Left renal pelvis (tissue), 4 donors: Measurements from ENCODE around the gene PXMP4. TPM values are rescaled to one million over a fixed set of nuclear protein-coding genes. Genes with fewer than 3 reads are reported as not detected.
"Not testable (repeated sequence)": the region's sequence is repeated elsewhere in the genome, so short reads cannot be mapped to it uniquely, and the experiment has no call there.

Experiments
- DNase-seq, 4 donors: peaks; one replicate each; pipeline ENCODE4 v3.0.0-alpha.2; 2013; ENCODE audit warnings: low read depth in 4 of 4, low spot score in 3 of 4
- polyA plus RNA-seq, 4 donors: library from polyadenylated mRNA; unstranded; fragments of 120-200 nt; gene quantifications; one replicate each; pipeline ENCODE4 v1.2.1, GENCODE V29; 2013; ENCODE audit not compliant: insufficient read length in 4 of 4

The PXMP4 gene, protein sequence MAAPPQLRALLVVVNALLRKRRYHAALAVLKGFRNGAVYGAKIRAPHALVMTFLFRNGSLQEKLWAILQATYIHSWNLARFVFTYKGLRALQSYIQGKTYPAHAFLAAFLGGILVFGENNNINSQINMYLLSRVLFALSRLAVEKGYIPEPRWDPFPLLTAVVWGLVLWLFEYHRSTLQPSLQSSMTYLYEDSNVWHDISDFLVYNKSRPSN
- 10 to 100 TPM in 1 of 4 donors, 1 to 10 TPM in 3; 8.3 to 14.5 (median 9.0) TPM for polyA plus RNA-seq

DNA sequence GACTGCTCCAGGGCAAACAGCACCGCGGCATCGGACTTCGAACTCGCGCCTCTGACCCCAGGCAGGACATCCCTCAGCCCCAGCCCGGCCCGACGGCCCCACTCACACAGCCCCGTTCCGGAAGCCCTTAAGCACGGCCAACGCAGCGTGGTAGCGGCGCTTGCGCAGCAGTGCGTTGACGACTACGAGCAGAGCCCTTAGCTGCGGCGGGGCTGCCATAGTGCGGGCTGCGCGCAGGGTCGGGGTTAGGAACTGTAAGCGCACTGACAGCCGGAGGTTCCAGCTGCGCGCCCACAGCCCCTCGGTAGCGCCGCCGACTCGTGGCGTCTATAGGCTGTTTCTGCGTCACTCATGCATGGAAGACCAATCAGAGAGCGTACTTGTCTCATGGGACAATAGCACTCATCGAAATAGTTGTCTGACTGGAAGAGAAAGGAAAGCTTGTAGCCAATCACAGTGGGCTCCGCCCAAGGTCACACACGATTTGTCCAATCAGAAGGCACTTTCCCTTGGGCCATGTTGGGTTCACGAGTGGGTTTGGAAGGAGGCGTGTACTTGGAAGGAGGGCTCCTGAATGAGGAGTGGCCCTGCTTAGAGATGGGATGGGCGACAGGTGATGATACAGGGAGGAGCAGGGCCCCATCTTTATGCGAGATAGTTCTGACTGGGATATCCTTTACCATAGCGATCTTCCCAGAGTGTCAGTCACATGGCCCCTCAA, at the start of gene PXMP4:
TSS of gene PXMP4 (minus strand) at position 322 of the 721 bp plus-strand sequence. CDS start at position 219, 103 bp downstream.
- peak; percentile 80 to 89 (median 86) for DNase-seq

DNA sequence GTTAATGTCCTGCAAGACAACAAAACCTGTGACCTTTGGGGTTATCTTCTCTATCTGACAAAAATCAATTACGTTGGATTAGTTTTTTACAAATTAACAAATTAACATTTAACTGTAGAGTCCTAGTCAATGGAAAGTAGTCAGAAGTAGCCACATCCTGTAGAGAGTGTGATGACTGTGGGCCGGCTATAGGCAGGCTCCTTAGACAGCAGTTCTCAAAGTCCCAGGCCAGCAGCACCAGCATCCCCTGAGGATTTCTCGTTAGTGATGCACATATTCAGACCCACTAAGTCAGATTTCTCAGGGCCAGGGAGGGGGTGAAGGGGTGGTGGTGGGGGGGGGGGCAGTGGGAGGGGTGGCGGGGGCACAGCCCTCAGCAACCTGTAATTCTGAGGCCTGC, 48.9 kb upstream of the PXMP4 start:
- no peak for DNase-seq

DNA sequence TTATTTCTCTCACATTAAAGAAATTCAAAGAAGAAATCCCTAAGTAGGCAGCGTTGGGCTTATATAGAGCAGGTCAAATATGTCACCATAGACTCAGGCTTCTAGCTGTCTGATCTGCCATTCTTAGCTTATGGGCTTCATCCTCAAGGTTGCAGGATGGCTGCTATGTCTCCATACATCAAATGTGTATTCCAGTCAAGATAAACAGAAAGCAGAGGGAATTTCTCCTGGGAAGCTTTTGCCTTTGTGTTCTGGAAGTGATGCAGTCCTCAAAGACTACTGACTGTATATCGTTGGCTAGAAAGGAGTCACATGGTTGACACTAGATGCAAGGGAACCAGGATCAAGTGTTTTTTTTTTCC, 47.6 kb upstream of the PXMP4 start:
- DNase-seq, result no peak

DNA sequence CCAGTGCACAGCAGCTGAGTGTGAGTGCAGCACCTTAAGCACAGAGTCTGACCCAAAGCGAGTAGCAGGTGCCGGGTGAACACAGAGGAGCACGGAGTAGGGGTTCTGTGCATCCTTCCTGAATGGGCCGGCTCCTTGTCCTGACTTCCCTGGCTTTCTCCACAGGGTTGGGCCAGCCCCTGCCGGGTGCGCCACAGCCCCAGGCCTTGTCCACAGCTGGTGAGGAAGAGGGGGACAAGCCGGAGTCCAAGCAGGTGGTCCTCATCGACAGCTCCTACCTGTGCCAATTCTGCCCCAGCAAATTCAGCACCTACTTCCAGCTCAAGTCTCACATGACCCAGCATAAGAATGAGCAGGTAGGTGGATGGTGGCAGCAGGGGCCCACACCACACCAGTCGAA, 46.6 kb upstream of the PXMP4 start:
- no peak for DNase-seq

DNA sequence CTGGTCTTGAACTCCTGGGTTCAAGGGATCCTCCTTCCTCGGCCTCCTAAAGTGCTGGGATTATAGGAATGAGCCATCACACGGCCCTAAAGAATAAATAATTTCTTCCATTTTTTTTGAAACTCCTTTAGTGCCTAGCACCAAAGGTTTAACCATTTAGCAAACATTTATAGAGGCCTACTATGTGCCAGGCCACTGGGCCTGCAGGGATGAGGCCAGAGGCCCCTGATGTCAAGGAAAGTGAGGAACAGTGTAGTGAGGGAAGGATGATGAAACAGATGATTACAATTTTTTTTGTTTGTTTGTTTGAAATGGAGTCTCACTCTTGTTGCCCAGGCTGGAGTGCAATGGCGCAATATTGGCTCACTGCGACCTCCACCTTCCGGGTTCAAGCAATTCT, 45.5 kb upstream of the PXMP4 start:
- DNase-seq, result no peak

DNA sequence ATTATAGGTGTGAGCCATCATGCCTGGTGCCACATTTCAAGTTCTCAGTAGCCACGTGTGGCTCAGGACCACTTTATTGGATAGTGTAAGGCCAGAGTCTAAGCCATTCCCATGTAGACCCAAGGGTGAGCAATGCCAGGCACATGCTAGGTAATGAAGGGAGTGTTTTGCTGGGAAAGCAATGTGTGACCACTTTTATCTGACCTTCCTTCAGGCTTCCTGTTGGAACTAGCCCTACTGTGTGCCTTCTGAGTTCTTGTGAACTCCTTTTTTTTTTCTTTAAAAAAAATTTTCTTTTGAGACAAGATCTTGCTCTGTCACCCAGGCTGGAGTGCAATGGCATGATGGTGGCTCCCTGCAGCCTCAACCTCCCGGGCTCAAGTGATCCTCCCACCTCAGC, 45.0 kb upstream of the PXMP4 start:
- no peak for DNase-seq

DNA sequence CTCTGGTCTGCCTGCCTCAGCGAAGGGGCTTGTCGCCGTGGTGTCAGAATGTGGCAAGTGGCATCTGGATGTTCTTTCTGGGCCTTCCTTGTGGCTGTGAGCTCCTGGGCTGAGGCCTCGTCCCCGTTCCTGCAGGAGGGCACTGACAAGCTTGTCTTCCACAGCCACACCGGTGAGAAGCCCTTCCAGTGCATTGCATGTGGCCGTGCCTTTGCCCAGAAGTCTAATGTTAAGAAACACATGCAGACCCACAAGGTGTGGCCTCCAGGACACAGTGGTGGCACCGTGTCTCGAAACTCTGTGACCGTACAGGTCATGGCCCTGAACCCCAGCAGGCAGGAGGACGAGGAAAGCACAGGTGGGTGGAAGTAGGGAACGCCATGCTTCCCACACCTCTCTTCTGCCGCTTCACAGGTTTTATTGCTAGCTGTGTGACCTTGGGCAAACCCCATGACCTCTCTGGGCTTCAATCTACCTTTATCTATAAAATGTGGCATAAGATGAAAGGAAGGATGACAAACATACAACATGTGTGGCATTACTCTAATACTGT, 41.7 kb upstream of the PXMP4 start:
- DNase-seq, result no peak

DNA sequence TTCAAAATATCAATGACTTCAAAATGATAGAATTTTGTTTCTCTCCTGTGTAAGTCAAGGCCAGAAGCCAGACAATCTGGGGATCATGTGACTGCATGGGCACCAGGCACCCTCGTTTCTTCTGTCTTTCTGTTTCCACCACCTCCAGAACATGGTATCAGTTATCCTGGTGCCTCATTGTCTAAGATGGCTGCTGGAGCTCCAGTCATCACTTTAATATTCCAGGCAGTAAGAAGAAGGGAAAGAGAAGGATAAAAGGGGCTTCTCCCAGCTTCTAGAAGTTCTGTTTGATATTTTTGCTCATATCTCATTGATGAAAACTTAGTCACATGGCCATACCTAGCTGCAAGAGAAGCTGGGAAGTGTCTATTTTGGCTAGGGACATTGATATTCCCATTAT, 37.3 kb upstream of the PXMP4 start:
- DNase-seq, result no peak

DNA sequence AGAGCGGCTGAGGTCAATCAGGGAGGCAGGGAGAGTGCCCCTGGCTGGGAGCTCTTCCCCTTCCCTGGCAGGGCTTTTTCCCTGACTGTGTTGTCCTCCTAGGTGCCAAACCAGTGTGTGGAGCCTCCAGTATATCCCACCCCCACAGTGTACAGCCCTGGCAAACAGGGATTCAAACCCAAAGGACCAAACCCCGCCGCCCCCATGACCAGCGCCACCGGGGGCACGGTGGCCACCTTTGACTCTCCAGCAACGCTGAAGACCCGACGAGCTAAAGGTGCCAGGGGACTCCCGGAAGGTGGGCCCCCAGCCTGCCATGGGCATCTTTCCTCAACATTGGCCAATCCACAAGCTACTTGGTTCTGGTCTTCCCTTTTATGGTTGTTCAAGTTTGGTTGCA, 36.9 kb upstream of the PXMP4 start:
- DNase-seq, result no peak

DNA sequence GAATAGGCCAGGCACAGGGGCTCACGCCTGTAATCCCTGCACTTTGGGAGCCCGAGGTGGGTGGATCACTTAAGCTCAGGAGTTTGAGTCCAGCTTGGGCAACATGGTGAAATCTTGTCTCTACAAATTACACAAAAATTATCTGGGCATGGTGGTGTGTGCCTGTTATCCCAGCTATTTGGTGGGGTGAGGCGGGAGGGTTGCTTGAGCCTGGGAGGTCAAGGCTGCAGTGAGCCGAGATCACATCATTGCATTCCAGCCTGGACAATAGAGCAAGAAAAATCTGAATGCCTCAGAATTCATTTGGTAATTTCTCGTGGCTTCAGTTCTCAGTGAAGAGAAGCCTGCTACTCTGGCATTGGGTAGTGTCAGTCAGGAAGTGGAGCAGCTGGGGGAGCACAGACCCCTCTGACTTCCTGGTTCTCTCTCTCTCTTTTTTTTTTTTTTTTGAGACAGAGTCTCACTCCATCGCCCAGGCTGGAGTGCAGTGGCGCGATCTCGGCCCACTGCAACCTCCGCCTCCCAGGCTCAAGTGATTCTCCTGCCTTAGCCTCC, 35.9 kb upstream of the PXMP4 start:
- not testable (repeated sequence) for DNase-seq

DNA sequence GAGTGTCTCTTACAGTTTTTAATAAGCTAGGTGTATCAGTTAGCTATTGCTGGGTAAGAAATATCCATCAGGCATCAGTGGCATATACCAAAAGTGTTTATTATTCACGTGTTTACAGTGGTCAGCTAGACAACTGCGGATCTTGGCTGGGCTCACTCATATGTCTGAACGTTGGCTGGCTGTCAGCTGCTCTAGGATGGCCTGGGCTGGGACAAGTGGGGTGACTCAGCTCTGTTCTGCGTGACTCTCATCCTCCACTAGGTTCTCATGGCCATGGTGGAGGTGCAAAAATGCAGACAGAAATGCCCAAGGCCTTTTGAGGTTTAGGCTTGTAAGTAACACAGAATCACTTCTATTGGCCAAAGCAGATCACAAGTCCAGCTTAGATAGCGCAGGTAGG, 33.7 kb upstream of the PXMP4 start:
- no peak for DNase-seq

DNA sequence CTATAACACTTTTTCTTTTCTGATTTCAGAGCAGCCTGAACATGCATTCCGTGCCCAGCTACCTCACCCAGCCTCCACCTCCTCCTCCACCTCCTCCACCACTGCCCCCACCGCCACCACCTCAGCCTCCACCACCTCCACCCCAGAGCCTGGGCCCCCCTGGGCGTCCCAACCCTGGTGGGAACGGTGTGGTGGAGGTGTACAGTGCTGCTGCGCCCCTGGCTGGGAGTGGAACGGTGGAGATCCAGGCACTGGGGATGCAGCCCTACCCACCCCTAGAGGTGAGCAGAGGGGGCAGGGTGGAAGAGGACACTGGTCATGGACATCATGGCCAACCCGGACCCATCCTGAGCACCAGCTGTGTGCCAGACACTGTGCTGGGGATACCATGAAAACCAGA, 33.0 kb upstream of the PXMP4 start:
- DNase-seq, result no peak

DNA sequence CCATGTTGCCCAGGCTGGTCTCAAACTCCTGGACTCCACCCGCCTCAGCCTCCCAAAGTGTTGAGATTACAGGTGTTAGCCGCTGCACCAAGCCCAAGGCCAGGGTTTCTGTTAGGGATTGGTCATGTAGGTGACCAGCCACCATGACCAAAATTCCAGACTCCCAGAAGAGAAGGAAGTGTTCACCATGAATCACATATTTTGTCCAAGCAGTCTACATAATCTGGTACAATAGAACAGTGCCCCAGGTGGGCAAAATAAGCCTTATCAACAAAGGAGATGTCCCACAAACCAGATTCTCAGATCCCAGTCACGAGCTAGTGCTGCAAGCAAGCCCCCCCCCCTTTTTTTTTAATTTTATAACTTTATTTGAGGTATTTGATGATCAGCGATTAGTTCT, 31.7 kb upstream of the PXMP4 start:
- DNase-seq, result no peak

DNA sequence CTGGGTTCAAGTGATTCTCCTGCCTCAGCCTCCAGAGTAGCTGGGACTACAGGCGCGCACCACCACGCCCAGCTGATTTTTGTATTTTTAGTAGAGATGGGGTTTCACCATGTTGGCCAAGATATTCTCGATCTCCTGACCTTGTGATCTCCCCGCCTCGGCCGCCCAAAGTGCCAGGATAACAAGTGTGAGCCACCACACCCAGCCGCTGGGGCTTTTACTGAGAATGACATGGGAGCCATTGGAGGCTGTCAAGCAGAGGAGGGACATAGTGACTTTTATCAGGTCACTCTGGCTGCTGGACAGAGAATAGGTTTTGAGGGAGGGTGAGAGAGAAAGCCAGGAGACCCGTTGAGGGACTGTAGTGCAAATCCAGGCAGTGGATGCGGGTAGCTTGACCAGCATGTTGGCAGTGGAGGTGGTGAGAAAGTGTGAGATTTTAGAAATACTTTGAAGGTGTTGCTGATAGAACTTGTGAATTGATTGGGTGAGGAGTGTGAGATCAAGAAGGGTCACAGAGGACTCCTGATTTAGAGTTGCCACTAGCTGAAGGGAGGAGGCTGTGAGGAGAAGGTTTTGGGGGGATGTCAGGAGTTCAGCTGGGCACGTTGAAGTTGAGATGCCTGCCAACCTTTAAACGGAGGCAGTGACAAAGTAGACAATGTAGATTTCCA, 26.4 kb upstream of the PXMP4 start:
- no peak for DNase-seq

DNA sequence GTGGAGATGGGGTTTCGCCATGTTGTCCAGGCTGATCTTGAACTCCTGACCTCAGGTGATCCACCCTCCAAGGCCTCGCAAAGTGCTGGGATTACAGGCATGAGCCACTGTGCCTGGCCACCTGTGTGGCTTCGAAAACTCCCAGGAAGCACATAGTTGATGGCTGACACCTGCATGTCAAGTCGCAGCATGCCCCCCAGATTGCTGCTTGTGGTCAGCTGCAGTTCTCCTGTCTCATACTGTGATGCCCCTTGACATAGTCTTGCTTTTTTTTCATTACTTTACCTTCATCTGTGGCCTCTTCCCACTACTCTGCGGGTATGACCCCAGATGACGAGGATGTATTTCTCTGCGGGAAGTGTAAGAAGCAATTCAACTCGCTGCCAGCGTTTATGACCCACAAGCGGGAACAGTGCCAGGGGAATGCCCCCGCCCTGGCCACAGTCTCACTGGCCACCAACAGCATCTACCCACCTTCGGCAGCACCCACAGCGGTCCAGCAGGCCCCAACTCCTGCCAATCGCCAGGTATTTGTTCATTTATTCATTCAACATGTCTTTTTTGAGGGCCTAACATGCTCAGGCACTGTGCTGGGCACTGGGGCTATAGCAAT, 24.8 kb upstream of the PXMP4 start:
- no peak for DNase-seq

DNA sequence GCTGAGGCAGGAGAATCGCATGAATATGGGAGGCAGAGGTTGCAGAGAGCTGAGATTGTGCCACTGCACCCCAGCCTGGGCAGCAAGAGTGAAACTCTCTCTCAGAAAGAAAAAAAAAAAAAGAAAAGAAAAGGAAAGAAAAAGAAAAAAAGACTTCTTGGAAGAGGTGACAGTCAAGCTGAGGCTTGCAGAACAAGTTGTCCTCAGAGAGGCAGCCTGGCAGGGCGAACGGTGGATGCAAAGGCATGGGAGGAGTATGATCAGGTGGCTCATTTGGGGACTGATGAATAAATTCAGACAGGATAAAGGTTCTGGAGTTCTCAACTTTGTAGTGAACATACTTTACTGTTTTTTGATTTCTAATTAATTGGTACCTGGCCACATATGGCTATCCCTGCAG, 24.1 kb upstream of the PXMP4 start:
- DNase-seq, result no peak

DNA sequence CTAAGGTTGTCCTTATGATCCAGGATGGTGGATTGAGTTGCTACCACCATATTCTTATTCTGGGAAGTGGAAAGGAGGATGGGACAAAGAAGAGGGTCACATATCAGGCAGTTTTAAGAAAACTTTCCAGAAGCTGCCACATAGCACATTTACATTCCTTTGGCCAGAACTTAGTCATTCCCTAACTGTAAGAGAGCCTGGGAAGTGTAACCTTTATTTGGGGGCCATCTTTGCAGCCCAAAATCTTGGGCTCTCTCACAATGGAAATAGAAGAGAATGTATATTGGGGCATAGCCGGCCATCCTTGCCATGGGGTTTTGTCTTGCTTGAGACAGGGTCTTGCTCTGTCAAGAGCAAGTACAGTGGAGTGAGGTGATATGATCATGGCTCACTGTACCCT, 20.1 kb upstream of the PXMP4 start:
- no peak for DNase-seq

DNA sequence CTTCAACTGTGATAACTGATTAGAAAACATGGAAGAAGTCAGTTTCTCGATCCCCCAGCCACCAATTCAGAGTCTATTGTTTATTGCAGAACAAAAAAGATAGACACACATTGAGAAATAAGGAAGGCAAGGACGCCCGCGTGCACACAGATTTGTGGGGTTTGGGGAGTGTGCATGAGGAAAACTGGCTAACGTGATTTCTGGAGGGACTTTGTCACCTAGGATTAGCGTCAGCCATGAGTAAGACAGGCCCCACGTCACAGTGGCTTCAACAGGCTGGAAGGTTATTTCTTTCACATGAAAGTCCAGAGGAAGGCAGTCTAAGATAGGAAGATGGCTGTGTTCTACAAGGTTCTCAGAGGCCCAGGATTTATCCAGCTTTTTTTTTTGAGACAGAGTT, 19.4 kb upstream of the PXMP4 start:
- DNase-seq, result no peak

DNA sequence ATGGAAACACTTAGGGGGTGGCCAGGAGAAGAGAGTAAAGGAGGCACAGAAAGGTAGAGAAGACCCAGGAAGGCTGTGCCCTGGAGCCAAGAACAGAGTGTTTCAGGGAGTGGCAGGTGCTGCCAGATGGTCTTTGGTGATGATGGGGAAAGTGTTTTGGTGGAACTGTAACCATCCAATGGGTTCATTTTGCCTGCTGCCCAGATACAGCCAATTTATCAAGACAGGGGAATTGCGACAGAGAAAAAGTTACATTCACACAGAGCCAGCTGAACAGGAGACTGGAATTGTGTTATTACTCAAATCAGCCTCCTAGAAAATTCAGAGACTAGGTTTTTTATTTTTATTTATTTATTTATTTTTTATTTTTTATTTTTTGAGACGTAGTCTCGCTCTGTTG, 16.9 kb upstream of the PXMP4 start:
- DNase-seq, result no peak

DNA sequence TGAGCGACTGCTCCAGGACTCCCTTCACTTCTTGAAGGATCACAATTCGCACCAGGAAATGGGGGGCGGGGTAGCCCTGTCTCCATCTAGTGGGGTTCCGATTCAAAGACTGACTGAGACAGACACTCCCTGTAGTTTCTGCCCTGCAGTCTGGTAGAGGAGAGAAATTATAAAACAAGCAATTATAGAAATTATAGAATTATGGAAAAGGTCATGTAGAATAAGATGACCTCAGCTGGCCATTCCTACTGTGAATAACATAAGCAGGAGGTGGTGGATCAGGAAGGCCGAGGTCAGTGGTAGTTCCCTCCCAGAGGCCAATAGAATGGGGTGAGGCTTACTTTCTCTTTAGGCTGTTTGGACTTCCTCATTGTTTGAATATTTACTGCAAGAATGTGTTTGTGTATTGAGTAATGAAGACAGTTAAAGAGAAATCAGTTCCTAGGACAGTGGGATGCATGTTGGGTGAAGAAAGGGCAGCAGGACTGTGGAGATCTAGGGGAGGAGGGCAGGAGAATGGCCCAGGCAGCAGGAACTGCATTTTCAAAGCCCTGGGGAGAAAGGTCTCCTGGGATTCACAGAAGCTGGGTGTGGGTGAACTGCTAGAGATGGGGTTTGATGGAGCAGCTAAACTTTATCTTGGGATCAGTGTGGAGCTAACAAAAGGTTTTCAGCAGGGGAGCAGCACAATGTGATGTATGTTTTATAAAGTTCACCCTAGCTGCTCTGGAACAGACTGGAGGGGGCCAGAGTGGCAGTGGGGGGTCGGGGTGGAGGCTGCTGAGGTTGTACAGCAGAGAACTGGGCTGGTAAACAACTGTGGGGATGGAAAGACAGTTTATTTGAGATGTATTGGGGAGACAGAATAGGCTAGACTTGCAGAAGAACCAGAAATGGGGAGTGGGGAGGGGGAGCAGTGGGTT, 13.8 kb upstream of the PXMP4 start:
- peak in 3 of 4 donors; percentile 6 to 21 (median 18) for DNase-seq
